ENCODE results near the gene MTUS2.

The MTUS2 gene

DNA sequence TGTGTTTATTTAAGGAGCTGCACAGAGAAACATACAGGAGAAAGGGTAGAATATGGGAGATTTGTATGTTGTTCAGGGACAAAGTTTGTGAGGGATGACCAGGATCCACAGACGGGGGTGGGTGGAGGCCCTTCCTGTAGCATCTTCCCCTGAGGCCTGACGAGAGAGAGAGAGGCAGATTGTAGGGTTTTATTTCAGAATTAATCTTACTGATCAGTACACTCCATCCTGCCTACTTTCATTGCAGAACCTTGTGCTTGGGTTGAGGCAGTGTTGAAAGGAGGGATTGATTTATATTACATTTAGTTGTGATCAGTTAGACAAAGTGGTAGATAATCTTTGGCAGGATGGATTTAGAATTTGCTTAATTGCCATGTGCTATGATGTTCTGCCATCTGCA is 39.6 kb downstream of the MTUS2 start:
- no peak for DNase-seq

DNA sequence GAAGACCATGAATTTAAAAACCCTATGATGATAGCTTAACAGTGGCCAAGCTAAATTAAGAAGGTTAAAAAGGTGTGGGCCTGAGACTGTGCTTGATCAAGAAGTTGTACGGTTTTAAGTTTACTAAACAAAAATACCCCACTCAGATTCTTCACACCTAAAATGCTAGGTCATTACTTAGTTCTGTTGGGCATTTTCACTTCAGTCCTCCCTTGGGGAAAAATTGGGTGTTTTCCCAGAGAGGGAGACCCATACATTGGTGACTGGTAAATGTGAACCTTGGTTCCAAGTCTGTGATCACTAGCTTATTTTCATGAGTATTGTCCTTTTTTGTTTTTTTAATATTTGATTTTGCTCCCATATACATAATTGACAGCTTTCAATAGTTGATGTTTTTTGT is 44.4 kb downstream of the MTUS2 start:
- DNase-seq: no peak

- DNase-seq: no peak
Observed at GRCh38 chr13:28865149-28865744, 45.1 kb downstream of the MTUS2 start.

DNA sequence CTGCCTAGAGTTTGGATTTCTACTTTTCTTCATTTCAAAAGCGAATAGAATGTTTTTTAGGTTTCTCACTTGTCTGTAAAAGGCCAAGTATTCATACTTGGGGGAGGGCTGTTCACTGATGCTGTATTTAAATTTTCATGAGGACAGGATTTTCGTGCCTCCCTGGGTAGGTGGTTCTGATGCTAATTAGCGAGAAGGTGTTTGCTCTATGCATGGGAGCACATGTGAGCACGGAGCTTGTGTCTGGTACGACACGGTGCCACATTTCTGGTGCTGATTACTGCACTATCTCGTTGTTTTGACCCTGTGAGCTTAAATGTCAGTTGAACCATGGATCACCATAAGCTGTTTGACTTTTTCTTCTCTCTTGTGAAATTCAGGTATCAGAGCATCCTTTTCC is 45.8 kb downstream of the MTUS2 start:
- no peak for DNase-seq

- no peak for DNase-seq
Observed at GRCh38 chr13:28866932-28867331, 46.8 kb downstream of the MTUS2 start.

GRCh38 chr13:28867564-28867963 is 47.4 kb downstream of the MTUS2 start:
- no peak for DNase-seq

- no peak for DNase-seq
Observed at GRCh38 chr13:28872427-28873176, 52.5 kb downstream of the MTUS2 start.

DNA sequence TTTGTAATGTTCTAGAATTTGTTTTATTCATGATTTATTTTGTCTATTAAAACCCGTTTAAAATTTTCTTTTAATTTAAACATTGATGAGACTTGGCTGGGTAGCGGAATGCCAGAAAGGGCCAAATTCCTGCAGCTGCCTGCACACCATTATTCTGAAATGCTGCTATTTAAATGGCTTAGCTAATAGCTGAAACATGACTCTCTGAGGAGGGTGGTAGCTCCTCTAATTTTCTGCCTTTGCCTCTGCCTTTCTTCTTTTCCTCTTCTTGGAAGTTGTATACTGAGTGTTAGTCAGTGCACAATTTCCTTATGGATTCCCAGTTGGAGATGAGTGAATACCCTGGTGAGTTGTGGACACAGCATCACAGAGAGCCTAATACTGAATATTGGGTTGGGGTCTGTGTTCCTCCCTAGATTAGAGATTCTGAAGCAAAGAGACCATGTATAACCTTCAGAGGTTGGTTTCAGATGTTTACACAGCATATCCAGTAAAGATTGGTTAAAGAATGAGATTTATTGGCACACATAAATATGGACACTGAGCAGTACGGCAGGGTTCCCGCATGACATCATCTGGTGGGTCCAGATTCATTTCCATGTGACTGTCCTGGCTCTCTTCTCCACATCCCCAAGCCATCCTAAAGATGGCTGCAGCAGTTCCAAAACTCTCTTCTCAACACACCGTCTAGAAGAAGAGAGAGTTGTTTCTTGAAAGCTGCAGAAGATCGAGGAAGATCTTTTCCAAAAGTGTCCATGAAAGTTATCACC is 55.9 kb downstream of the MTUS2 start:
- no peak for DNase-seq

- no peak for DNase-seq
Observed at GRCh38 chr13:28877408-28877807, 57.3 kb downstream of the MTUS2 start.

- DNase-seq: no peak
Observed at GRCh38 chr13:28885181-28885580, 65.0 kb downstream of the MTUS2 start.

DNA sequence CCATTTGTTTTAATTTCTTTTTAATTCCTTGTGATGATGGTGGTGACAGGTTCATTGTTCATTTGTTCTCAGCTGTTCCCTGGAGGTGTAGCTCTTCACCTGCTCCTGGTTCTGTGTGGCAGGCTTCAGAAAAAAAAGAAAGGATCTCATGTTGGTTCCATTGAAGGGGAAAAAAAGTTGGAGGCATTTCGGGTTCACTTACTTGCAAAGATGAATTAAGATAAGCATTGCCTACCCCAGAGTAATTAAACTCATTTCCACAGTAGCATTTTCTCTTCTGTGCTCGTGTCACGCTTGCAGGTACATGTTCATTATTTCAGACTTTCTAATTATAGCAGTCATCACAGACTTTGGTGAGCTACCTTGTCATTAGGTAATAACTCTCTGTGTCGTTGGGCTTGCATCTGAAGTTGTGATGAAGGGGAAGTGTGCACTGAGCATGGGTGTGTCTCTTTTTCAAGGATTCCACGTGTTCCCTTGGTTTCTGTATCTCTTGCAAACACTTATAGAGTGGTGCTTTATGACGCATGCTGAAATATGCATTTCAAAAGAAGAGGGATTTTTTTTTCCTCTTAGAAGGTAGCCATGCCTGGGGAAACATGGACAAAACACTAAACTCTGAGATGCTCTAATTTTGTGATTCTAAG is 69.1 kb downstream of the MTUS2 start:
- DNase-seq: no peak

DNA sequence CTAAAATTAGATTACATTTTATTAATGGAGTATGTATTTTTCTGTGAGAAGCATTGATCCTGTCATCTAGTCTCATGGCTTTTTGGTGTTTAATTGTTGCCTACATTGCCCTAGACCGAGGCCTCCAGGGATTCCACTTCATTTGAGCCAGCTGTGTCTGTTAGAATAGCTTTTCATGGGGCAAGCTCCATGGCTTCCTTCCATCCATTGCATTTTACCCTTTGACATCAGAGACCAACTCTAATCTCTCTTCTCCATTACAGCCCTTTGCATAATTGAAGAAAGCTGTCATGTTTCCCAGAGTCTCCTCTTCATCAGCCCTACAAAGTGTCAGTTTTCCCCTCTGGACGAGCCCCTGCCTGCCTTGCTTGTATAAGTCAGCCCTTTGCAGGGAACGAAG is 70.6 kb downstream of the MTUS2 start:
- DNase-seq: no peak

DNA sequence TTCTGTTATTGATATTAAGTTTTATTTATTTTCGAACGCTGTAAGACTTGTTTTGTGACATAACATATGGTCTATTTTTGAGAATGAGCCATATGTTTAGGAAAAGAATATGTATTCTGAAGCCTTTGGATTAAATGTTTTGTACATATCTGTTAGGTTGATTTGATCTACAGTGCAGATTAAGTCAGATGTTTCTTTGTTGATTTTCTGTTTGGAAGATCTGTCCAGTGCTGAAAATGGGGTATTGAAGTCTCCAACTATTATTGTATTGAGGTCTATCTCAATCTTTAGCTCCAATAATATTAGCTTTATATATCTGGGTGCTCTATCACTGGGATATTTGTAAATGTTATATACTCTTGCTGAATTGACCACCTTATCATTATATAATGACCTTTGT is 97.9 kb downstream of the MTUS2 start:
- DNase-seq: no peak

- no peak for DNase-seq
Observed at GRCh38 chr13:28922341-28922740, 102.2 kb downstream of the MTUS2 start.

DNA sequence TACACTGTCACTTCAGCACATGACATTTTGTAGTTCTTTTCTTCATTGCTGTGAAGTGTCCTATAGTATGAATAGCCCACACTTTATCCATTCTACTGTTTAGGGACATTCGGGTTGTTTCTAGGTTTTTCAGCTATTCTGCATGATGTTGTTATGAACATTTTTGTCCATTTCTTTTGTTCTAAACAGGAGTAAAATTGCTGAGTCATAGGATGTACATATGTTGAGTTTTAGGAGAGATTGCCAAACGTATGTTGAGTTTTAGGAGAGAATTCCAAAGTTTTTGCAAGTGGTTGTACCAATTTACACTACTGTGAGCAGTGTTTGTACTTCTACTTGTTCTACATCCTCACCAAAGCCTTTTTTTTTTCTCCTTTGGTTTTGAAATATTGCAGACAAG is 115.0 kb downstream of the MTUS2 start:
- DNase-seq: no peak

- DNase-seq: no peak
Observed at GRCh38 chr13:28942906-28943305, 122.8 kb downstream of the MTUS2 start.

DNA sequence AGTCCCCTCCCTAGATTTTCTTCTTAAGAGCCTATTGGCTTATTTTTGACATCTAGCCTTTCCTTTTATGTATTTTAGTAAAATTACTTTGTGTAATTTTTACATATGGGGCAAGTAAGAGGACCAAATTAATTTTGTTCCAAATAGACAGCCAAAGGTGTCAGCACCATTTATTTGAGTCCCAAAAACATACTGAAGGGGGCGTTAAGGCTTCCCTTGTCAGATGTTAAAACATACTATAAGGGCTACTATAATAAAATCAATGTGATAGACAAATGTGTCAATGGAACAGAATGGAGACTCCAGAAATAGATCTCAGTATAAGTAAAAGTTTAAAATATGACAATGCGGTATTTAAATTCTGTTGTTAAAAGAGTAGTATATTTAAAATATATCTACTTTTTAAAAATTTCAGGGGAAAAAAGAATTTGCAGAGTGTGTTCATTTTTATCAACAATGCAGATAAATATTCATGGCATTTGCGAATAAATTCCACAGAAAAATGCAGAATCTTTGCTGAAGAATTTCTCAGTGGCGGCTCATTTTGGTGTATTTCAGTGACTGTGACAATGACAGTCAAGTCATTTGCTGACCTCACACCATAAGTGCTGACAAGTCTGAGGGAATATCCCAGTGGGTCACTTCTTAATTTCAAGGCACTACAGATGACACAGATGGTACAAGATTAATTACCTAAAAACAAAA is 133.7 kb downstream of the MTUS2 start:
- DNase-seq: no peak

DNA sequence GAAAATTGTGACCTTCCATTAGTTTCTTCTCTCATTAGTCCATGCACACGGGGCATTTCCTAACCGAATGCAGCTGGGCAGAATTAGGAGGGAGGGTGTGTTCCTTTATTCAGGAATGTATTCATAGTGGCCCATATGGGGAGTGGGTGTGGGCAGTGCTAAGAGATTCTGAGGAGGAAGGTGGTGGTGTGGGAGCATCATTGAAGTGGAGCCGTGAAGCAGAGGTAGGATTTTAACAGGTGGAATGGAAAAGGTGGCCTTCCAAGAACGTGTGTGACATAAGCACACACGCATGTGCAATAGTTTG is 134.2 kb downstream of the MTUS2 start:
- no peak for DNase-seq

DNA sequence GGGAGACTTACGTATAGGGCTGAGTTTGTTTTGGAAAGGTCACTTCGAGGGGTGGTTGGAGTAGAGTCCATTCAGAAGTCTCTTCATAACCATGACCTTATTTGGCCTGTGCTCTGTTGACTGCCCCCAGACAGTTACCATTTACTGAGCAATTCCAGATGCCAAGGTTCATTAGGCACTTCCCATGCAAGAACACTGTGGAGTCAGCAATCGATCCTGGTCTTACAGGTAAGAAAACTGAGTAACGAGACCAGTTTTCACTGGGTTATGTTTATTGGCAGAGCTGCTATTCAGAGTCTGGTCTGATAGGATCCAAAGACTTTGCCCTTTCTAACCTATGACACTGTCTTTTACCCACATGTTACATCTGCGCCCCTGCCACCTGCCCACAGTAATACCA is 134.7 kb downstream of the MTUS2 start:
- DNase-seq: no peak

- DNase-seq: no peak
Observed at GRCh38 chr13:28955264-28955966, 135.3 kb downstream of the MTUS2 start.

- no peak for DNase-seq
Observed at GRCh38 chr13:28958018-28958417, 137.9 kb downstream of the MTUS2 start.

DNA sequence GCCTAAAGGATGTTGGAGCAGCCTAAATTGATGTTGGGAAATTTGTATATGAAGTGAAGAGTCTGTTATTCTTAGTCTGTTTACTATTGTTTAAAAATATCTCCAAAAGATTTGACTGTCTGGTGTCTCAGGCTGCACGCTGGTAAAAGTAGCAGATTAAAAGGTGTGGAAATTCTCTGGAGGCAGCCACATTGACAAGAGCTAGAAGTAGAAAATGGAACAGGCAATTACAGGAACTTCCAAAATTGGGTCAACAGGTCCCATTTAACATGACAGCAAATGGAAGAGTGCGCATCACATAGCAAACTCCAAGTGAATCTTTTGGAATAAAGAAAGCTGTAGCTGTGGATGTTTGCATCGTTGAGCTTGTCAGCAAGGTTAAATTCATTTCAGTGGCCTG is 138.3 kb downstream of the MTUS2 start:
- no peak for DNase-seq

- DNase-seq: no peak
Observed at GRCh38 chr13:28964052-28964451, 143.9 kb downstream of the MTUS2 start.
